Cardiac muscle cell (in vitro differentiated cells and primary cell): ENCODE results near the gene CELF5. TPM values are rescaled to one million over a fixed set of nuclear protein-coding genes. Genes with fewer than 3 reads are reported as not detected.

Experiments used
- DNase-seq, 2 donors: peaks; one replicate each; pipeline versions ENCODE4 v3.0.0 to v3.0.0-alpha.2; 2010 to 2017; ENCODE audit warnings: low read depth in 1 of 2, low spot score in 1 of 2
- H3K27ac ChIP-seq: fragments of 200-600 bp; sonication (generic); 2 replicates; pipeline ENCODE4 v1.5.1; 2016
- H3K27me3 ChIP-seq: fragments of 200-600 bp; sonication (generic); 2 replicates; pipeline ENCODE4 v1.6.0; 2016; ENCODE audit warnings: control low read depth
- H3K36me3 ChIP-seq: fragments of 200-600 bp; sonication (generic); 2 replicates; pipeline ENCODE4 v1.5.1; 2016; ENCODE audit warnings: control low read depth
- H3K4me1 ChIP-seq: fragments of 200-600 bp; sonication (generic); 2 replicates; pipeline ENCODE4 v1.8.1; 2017; ENCODE audit warnings: low read depth, mild to moderate bottlenecking, mixed run types
- H3K4me3 ChIP-seq: fragments of 200-600 bp; sonication (generic); 2 replicates; pipeline ENCODE4 v1.5.1; 2016; ENCODE audit warnings: mild to moderate bottlenecking
- H3K9me3 ChIP-seq: fragments of 200-600 bp; sonication (generic); 2 replicates; pipeline ENCODE4 v1.5.1; 2017; ENCODE audit warnings: low read depth, mild to moderate bottlenecking, control low read depth
- CTCF ChIP-seq: IDR thresholded peaks from 2 replicates; pipeline ENCODE4 v1.5.1; 2012; ENCODE audit warnings: low read depth, mild to moderate bottlenecking, low read length
- polyA plus RNA-seq: library from polyadenylated mRNA; unstranded; fragments of >200 nt; fragmentation: Nextera tagmentation; extraction: Ambion mirVana; gene quantifications from 2 replicates; pipeline ENCODE4 v1.2.1, GENCODE V29; 2016
- total RNA-seq: library from RNA; depleted of rRNA; stranded (reverse); fragments of >200 nt; gene quantifications from 2 replicates; pipeline ENCODE4 v1.2.3, GENCODE V29; 2016

The CELF5 gene
- total and polyA plus RNA-seq, 2 experiments from 2014 or later = 4.5 to 8.4 TPM

GRCh38 chr19:3343619-3344502 is 119.4 kb downstream of the CELF5 start:
- TF ChIP-seq CTCF = no peak
- no peaks in the 10 kb centered on the region for H3K9me3 ChIP-seq
- no peaks in the 10 kb centered on the region for H3K4me1 ChIP-seq
- no peak overlapping the region for H3K4me3 ChIP-seq
- DNase-seq = peak in 1 of 2 donors; percentile 93
- H3K27ac ChIP-seq = no peak overlapping the region
- H3K27me3 ChIP-seq = no peaks in the 10 kb centered on the region
- H3K36me3 ChIP-seq = no peaks in the 10 kb centered on the region

- Histone ChIP-seq H3K27ac (no peak overlapping the region), H3K4me1 (no peaks in the 10 kb centered on the region), H3K27me3 (peaks cover 6% of the 10 kb centered on the region), H3K36me3 (no peaks in the 10 kb centered on the region), H3K4me3 (no peak overlapping the region), H3K9me3 (no peaks in the 10 kb centered on the region)
- no peak for DNase-seq
- no peak for TF ChIP-seq CTCF
These were observed 120.4 kb downstream of the CELF5 start for GRCh38 chr19:3344608-3345598.

GRCh38 chr19:3345850-3346460 is 121.5 kb downstream of the CELF5 start:
- Histone ChIP-seq H3K27me3 (peaks cover 14% of the 10 kb centered on the region), H3K4me1 (no peaks in the 10 kb centered on the region), H3K4me3 (no peak overlapping the region), H3K9me3 (no peaks in the 10 kb centered on the region), H3K36me3 (no peaks in the 10 kb centered on the region), H3K27ac (no peak overlapping the region)
- no peak for TF ChIP-seq CTCF
- DNase-seq = no peak

Other genes starting within 250 kb of the CELF5 start
- 30.3 and 35.4 TPM in 2 replicates for gene TLE6, start 247.1 kb upstream of the CELF5 start, total RNA-seq
- 42.8 and 45.8 TPM in 2 replicates for gene TLE6, start 247.1 kb upstream of the CELF5 start, polyA plus RNA-seq
- gene TLE2, start 195.4 kb upstream of the CELF5 start, total RNA-seq = 71.1 and 95.9 TPM in 2 replicates
- gene TLE2, start 195.4 kb upstream of the CELF5 start, polyA plus RNA-seq = 102 and 105 TPM in 2 replicates
- 612 and 690 TPM in 2 replicates for gene TLE5, start 162.2 kb upstream of the CELF5 start, total RNA-seq
- gene TLE5, start 162.2 kb upstream of the CELF5 start, polyA plus RNA-seq = 446 and 487 TPM in 2 replicates
- 36.5 and 47.5 TPM in 2 replicates for gene GNA11, start 130.3 kb upstream of the CELF5 start, total RNA-seq
- 60.8 and 63.3 TPM in 2 replicates for gene GNA11, start 130.3 kb upstream of the CELF5 start, polyA plus RNA-seq
- 0.12 TPM in 1 of 2 replicates, not detected in the other for gene GNA15, start 88.6 kb upstream of the CELF5 start, total RNA-seq
- gene GNA15, start 88.6 kb upstream of the CELF5 start, polyA plus RNA-seq = not detected in 2 replicates
- gene S1PR4, start 45.9 kb upstream of the CELF5 start, total RNA-seq = not detected in 2 replicates
- 0.11 TPM in 1 of 2 replicates, not detected in the other for gene S1PR4, start 45.9 kb upstream of the CELF5 start, polyA plus RNA-seq
- gene NCLN, start 38.7 kb upstream of the CELF5 start, total RNA-seq = 30.6 and 40.0 TPM in 2 replicates
- 36.2 and 55.7 TPM in 2 replicates for gene NCLN, start 38.7 kb upstream of the CELF5 start, polyA plus RNA-seq
- 29.4 and 46.1 TPM in 2 replicates for gene NFIC, start 141.9 kb downstream of the CELF5 start, total RNA-seq
- gene NFIC, start 141.9 kb downstream of the CELF5 start, polyA plus RNA-seq = 32.7 and 42.2 TPM in 2 replicates